Naive thymus-derived CD4-positive, alpha-beta T cell (primary cell): ENCODE measurements around the gene TRIM52. TPM values are rescaled to one million over a fixed set of nuclear protein-coding genes. Genes with fewer than 3 reads are reported as not detected.

ENCODE experiments used
- ATAC-seq: fragments of 150-1000 bp; cut with Tn5 transposase; 2 replicates; pipeline ENCODE4 v1.10.0; 2021; ENCODE audit warnings: mild to moderate bottlenecking, moderate library complexity
- CTCF ChIA-PET: fragments of 350-600 bp; sonication (Branson Sonifier 250); formaldehyde crosslinking; loops from one replicate; lab custom pipeline; 2021; ENCODE audit warnings: antibody characterized with exemption; lab: Charles Lee
- POLR2A ChIA-PET: fragments of 350-600 bp; sonication (Branson Sonifier 250); formaldehyde crosslinking; loops from one replicate; lab custom pipeline; 2021; ENCODE audit warnings: antibody characterized with exemption, inconsistent platforms; lab: Charles Lee
- DNase-seq, 9 donors: peaks; one replicate each; pipeline versions ENCODE4 v3.0.0 to v3.0.0-alpha.2; 2020 to 2022; ENCODE audit warnings: mixed read lengths in 1 of 9
- H3K27ac ChIP-seq: one replicate; pipeline ENCODE4 v1.7.0; 2013; ENCODE audit warnings: mild to moderate bottlenecking, low read depth, low read length, moderate library complexity
- H3K27me3 ChIP-seq, 2 donors: one replicate each; pipeline ENCODE4 v1.7.0; 2013; ENCODE audit warnings: low read length in 2 of 2, mild to moderate bottlenecking in 2 of 2, moderate library complexity in 2 of 2; ENCODE audit not compliant: control insufficient read depth in 2 of 2, insufficient read depth in 2 of 2
- H3K36me3 ChIP-seq, 3 experiments: 1 replicate in 2 of 3; 2 replicates in 1 of 3; pipeline ENCODE4 v1.7.0; 2013; ENCODE audit warnings: low read length in 3 of 3, mild to moderate bottlenecking in 3 of 3, moderate library complexity in 1 of 3; ENCODE audit not compliant: insufficient read depth in 3 of 3, control insufficient read depth in 2 of 3
- H3K4me1 ChIP-seq, 2 donors: one replicate each; pipeline ENCODE4 v1.7.0; 2013; ENCODE audit warnings: low read length in 2 of 2, mild to moderate bottlenecking in 2 of 2, moderate library complexity in 1 of 2; ENCODE audit not compliant: control insufficient read depth in 2 of 2, insufficient read depth in 2 of 2
- H3K4me3 ChIP-seq: 2 replicates; pipeline ENCODE4 v1.7.0; 2013; ENCODE audit warnings: mild to moderate bottlenecking, low read length
- H3K9me3 ChIP-seq, 3 experiments: 1 replicate in 2 of 3; 2 replicates in 1 of 3; pipeline ENCODE4 v1.7.0; 2013; ENCODE audit warnings: low read length in 3 of 3; ENCODE audit not compliant: control insufficient read depth in 2 of 3
- H3K27ac Mint-ChIP-seq, 9 donors: one replicate each; pipeline ENCODE4 v1.8.0; 2020 to 2022; ENCODE audit warnings: mixed read lengths in 9 of 9, mild to moderate bottlenecking in 8 of 9, moderate library complexity in 5 of 9, inconsistent platforms in 2 of 9
- H3K27me3 Mint-ChIP-seq, 5 donors: one replicate each; pipeline ENCODE4 v1.8.0; 2021 to 2022; ENCODE audit warnings: mixed read lengths in 5 of 5, mild to moderate bottlenecking in 1 of 5
- H3K36me3 Mint-ChIP-seq, 5 donors: one replicate each; pipeline ENCODE4 v1.8.0; 2020 to 2022; ENCODE audit warnings: mixed read lengths in 5 of 5, mild to moderate bottlenecking in 3 of 5, inconsistent platforms in 1 of 5
- H3K4me1 Mint-ChIP-seq, 7 donors: one replicate each; pipeline ENCODE4 v1.8.0; 2020 to 2022; ENCODE audit warnings: mixed read lengths in 7 of 7, mild to moderate bottlenecking in 3 of 7, inconsistent platforms in 1 of 7
- H3K4me3 Mint-ChIP-seq, 10 donors: one replicate each; pipeline ENCODE4 v1.8.0; 2020 to 2022; ENCODE audit warnings: mild to moderate bottlenecking in 10 of 10, mixed read lengths in 10 of 10, moderate library complexity in 6 of 10, inconsistent platforms in 2 of 10
- H3K9me3 Mint-ChIP-seq, 11 donors: one replicate each; pipeline ENCODE4 v1.8.0; 2020 to 2022; ENCODE audit warnings: mixed read lengths in 11 of 11, mild to moderate bottlenecking in 4 of 11, inconsistent platforms in 1 of 11, moderate library complexity in 1 of 11
- intact Hi-C, 2 donors: fragments of 100-400 bp; cut with micrococcal nuclease; formaldehyde crosslinking; loops; one replicate each; pipeline ENCODE4 v1.15.1; 2023
- polyA plus RNA-seq, 2 donors: library from polyadenylated mRNA; unstranded; fragments of 300-500 nt; fragmentation: Illumina TruSeq; gene quantifications; one replicate each; pipeline ENCODE4 v1.2.3, GENCODE V29; 2021
- total RNA-seq, 6 experiments: library from RNA in 5 of 6; stranded (reverse) in 5 of 6; gene quantifications; 1 replicate in 5 of 6; 2 replicates in 1 of 6; pipeline ENCODE4 v1.2.3 and lab custom pipeline; 2021 to 2026

TRIM52 gene
- total and polyA plus RNA-seq, 7 experiments from 2014 or later = 31.4 to 71.6 (median 39.2) TPM

DNA sequence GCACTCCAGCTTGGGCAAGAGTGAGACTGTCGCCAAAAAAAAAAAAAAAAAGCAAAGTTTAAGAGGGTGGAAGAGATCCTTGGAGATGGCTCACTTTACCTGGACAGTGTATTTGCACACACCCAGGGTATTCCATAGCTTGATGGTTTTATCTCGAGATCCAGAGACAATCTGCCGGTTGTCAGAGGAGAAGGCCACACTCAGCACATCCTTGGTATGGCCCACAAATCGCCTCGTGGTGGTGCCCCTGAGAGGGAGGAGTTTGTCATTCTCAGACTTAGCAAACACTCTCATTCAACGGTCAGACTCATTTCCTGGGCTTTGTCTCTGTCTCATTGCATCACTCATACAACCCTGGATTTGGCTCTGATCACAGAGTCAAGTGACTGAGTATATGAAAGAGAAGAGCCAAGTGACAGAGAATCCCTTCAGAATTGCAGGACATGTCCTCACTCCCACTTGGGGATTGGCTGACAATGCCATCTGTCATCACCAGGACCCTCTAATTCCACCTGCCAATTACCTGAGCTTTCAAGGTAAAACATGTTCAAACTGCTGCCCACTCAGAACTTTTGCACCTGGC, 19.5 kb downstream of the TRIM52 start:
- peak; percentile 39 for ATAC-seq
- peaks cover 17 to 56% (median 42%) of the 10 kb centered on the region in 5 donors for H3K36me3 Mint-ChIP-seq
- Histone ChIP-seq H3K36me3 (peaks cover 39 to 55% (median 39%) of the 10 kb centered on the region in 3 experiments), H3K27me3 (no peaks in the 10 kb centered on the region), H3K9me3 (no peaks in the 10 kb centered on the region), H3K4me3 (peak overlapping the region; percentile 99), H3K27ac (peak overlapping the region; percentile 91), H3K4me1 (peaks cover 31 to 35% of the 10 kb centered on the region in 2 donors)
- POLR2A ChIA-PET = interaction anchor here (1.4 to 13.0 kb wide), 6 partner anchors 10 to 57 kb away, joined by 4 to 305 read pairs (median 9); partner anchors contain the start of genes TRIM41 and TRIM52
- H3K27ac Mint-ChIP-seq = peak overlapping the region; percentile 93 to 100 (median 96)
- peak overlapping the region; percentile 91 to 99 (median 98) for H3K4me3 Mint-ChIP-seq
- no peak for DNase-seq
- H3K27me3 Mint-ChIP-seq = no peaks in the 10 kb centered on the region
- peaks cover 36 to 69% (median 64%) of the 10 kb centered on the region in 7 donors for H3K4me1 Mint-ChIP-seq
- CTCF ChIA-PET = no interaction called here
- intact Hi-C loops = loop anchor here (5.0 kb wide), 2 partner anchors 379 to 434 kb away; partner anchors contain the start of gene ZFP62 (in 1 of the 2)
- peaks cover 0 to 3% (median 0%) of the 10 kb centered on the region in 11 donors for H3K9me3 Mint-ChIP-seq

- no peaks in the 10 kb centered on the region for H3K27me3 Mint-ChIP-seq
- Histone ChIP-seq H3K27me3 (no peaks in the 10 kb centered on the region), H3K4me3 (no peak overlapping the region), H3K9me3 (no peaks in the 10 kb centered on the region), H3K27ac (no peak overlapping the region), H3K4me1 (peaks cover 16 to 17% of the 10 kb centered on the region in 2 donors), H3K36me3 (peaks cover 47 to 78% (median 49%) of the 10 kb centered on the region in 3 experiments)
- ChIA-PET CTCF (no interaction called here), POLR2A (interaction anchor here (2.4 to 9.1 kb wide), 2 partner anchors 11 to 22 kb away, joined by 12 to 241 read pairs; partner anchors contain the start of genes TRIM41 and TRIM52)
- H3K4me3 Mint-ChIP-seq = peak overlapping the region in 3 of 10 donors; percentile 38 to 39 (median 38)
- H3K36me3 Mint-ChIP-seq = peaks cover 17 to 69% (median 56%) of the 10 kb centered on the region in 5 donors
- ATAC-seq (no peak), DNase-seq (no peak)
- intact Hi-C loops = loop anchor here in 1 of 2 donors (1.0 kb wide), 1 partner anchor 9 kb away; no protein-coding TSS in a partner anchor
- H3K27ac Mint-ChIP-seq = peak overlapping the region in 7 of 9 donors; percentile 53 to 81 (median 62)
- H3K4me1 Mint-ChIP-seq = peaks cover 22 to 55% (median 47%) of the 10 kb centered on the region in 7 donors
- H3K9me3 Mint-ChIP-seq = peaks cover 0 to 3% (median 0%) of the 10 kb centered on the region in 11 donors
These were observed 21.8 kb downstream of the TRIM52 start for GRCh38 chr5:181239062-181239663.

DNA sequence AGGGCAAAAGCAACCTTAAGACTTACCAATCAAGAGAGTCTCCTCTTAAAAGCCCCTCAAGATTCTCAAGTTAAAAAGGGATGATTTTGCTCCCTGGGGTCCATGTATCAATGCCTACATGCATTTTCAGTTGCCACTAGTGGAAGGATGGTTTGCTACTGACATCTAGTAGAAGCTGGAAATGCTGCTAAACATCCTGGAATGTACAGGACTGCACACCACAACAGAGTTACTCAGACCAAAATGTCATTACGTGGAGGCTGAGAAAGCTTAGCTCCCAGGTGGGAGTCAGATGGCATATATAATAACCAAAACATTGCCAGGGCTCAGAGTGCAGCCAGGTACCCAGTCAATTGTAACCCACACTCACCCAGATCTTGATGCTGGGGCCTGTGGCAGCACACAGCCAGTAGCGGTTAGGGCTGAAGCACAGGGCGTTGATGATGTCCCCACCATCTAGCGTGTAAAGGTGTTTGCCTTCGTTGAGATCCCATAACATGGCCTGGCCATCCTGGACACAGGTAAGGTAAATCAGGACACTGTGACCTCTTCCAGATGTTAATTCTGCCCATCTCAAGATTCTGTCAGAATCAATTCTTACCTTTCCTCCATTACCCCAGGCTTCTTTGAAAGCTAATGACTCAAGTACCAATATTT, 23.1 kb downstream of the TRIM52 start:
- Mint-ChIP-seq H3K4me3 (no peak overlapping the region), H3K4me1 (peaks cover 19 to 48% (median 37%) of the 10 kb centered on the region in 7 donors), H3K9me3 (peaks cover 0 to 3% (median 0%) of the 10 kb centered on the region in 11 donors), H3K27me3 (no peaks in the 10 kb centered on the region), H3K27ac (peak overlapping the region in 6 of 9 donors; percentile 28 to 90 (median 48)), H3K36me3 (peaks cover 14 to 73% (median 55%) of the 10 kb centered on the region in 5 donors)
- Histone ChIP-seq H3K36me3 (peaks cover 47 to 90% (median 49%) of the 10 kb centered on the region in 3 experiments), H3K9me3 (no peaks in the 10 kb centered on the region), H3K27ac (no peak overlapping the region), H3K4me3 (no peak overlapping the region), H3K27me3 (no peaks in the 10 kb centered on the region), H3K4me1 (peaks cover 16% of the 10 kb centered on the region in 2 donors)
- ATAC-seq (no peak), DNase-seq (no peak)
- CTCF ChIA-PET = no interaction called here
- intact Hi-C loops = no loop called here
- POLR2A ChIA-PET = interaction anchor here (0.8 to 4.6 kb wide), 3 partner anchors 13 to 49 kb away, joined by 4 to 54 read pairs (median 12); partner anchors contain the start of genes TRIM41 and TRIM52

- intact Hi-C loops = no loop called here
- H3K4me1 Mint-ChIP-seq = peaks cover 13 to 44% (median 30%) of the 10 kb centered on the region in 7 donors
- H3K27ac ChIP-seq = peak overlapping the region; percentile 15
- H3K9me3 Mint-ChIP-seq = peaks cover 0 to 3% (median 0%) of the 10 kb centered on the region in 11 donors
- no peaks in the 10 kb centered on the region for H3K27me3 ChIP-seq
- H3K4me3 ChIP-seq = no peak overlapping the region
- H3K4me3 Mint-ChIP-seq = peak overlapping the region in 1 of 10 donors; percentile 38
- ChIA-PET POLR2A (interaction anchor here (0.8 to 4.6 kb wide), 4 partner anchors 12 to 48 kb away, joined by 3 to 54 read pairs (median 4); partner anchors contain the start of gene TRIM41), CTCF (no interaction called here)
- DNase-seq (no peak), ATAC-seq (no peak)
- no peaks in the 10 kb centered on the region for H3K27me3 Mint-ChIP-seq
- peaks cover 9% of the 10 kb centered on the region in 2 donors for H3K4me1 ChIP-seq
- peak overlapping the region in 3 of 9 donors; percentile 10 to 25 (median 23) for H3K27ac Mint-ChIP-seq
- peaks cover 14 to 71% (median 51%) of the 10 kb centered on the region in 5 donors for H3K36me3 Mint-ChIP-seq
- peaks cover 44 to 96% (median 49%) of the 10 kb centered on the region in 3 experiments for H3K36me3 ChIP-seq
- no peaks in the 10 kb centered on the region for H3K9me3 ChIP-seq
These were observed 23.8 kb downstream of the TRIM52 start for GRCh38 chr5:181236954-181237641.

- ATAC-seq = no peak
These were observed 24.5 kb downstream of the TRIM52 start for GRCh38 chr5:181236471-181236870.

More at GRCh38 chr5:181236471-181236870, 24.5 kb downstream of the TRIM52 start:
- H3K4me3 ChIP-seq = no peak overlapping the region
- ChIA-PET POLR2A (interaction anchor here (0.9 to 4.6 kb wide), 3 partner anchors 11 to 32 kb away, joined by 3 to 54 read pairs (median 3); partner anchors contain the start of gene TRIM41), CTCF (no interaction called here)
- Mint-ChIP-seq H3K9me3 (peaks cover 0 to 3% (median 0%) of the 10 kb centered on the region in 11 donors), H3K36me3 (peaks cover 14 to 68% (median 53%) of the 10 kb centered on the region in 5 donors), H3K27ac (peak overlapping the region in 4 of 9 donors; percentile 10 to 30 (median 24)), H3K4me1 (peaks cover 9 to 40% (median 25%) of the 10 kb centered on the region in 7 donors), H3K27me3 (no peaks in the 10 kb centered on the region), H3K4me3 (no peak overlapping the region)
- DNase-seq = no peak
- H3K36me3 ChIP-seq = peaks cover 40 to 96% (median 43%) of the 10 kb centered on the region in 3 experiments
- H3K9me3 ChIP-seq = no peaks in the 10 kb centered on the region
- intact Hi-C loops = no loop called here
- H3K27me3 ChIP-seq = no peaks in the 10 kb centered on the region
- peaks cover 3% of the 10 kb centered on the region in 2 donors for H3K4me1 ChIP-seq
- H3K27ac ChIP-seq = no peak overlapping the region
